ENCODE results near the gene CSRNP3. TPM values are rescaled to one million over a fixed set of nuclear protein-coding genes. Genes with fewer than 3 reads are reported as not detected.

CSRNP3 gene
- 11.0 TPM for polyA plus RNA-seq (ENCODE audit: insufficient read length)
- long read RNA-seq, donor 1, partial matches to known transcripts, result 0 of 2 reads
- long read RNA-seq, donor 1, other reads (novel, unspliced or antisense), result 0 of 2 reads
- long read RNA-seq, donor 2, partial matches to known transcripts, result 0 of 3 reads
- long read RNA-seq, donor 2, other reads (novel, unspliced or antisense), result 0 of 3 reads
- long read RNA-seq, donor 3, partial matches to known transcripts, result 0 of 1 reads
- long read RNA-seq, donor 3, other reads (novel, unspliced or antisense), result 0 of 1 reads
- long read RNA-seq, donor 4, partial matches to known transcripts, result 0 of 1 reads
- long read RNA-seq, donor 4, other reads (novel, unspliced or antisense), result 0 of 1 reads
- long read RNA-seq, donor 5, partial matches to known transcripts, result 0 of 3 reads
- long read RNA-seq, donor 5, other reads (novel, unspliced or antisense), result 0 of 3 reads
- long read RNA-seq, donor 6, partial matches to known transcripts, result 0 of 1 reads
- long read RNA-seq, donor 6, other reads (novel, unspliced or antisense), result 0 of 1 reads
- long read RNA-seq, donor 7, partial matches to known transcripts, result 0 of 2 reads
- long read RNA-seq, donor 7, other reads (novel, unspliced or antisense), result 0 of 2 reads
- long read RNA-seq, donor 8, partial matches to known transcripts, result 0 of 2 reads
- long read RNA-seq, donor 8, other reads (novel, unspliced or antisense), result 0 of 2 reads

GRCh38 chr2:165469417-165469816, at the start of gene CSRNP3:
TSS of gene CSRNP3 (plus strand) at chr2:165469698. CDS start at chr2:165595066, 125,368 bp downstream.
- DNase-seq, result peak; percentile 88

- DNase-seq, result no peak
These were observed 49.3 kb upstream of the CSRNP3 start for GRCh38 chr2:165420231-165420630.

GRCh38 chr2:165423081-165423480, 46.4 kb upstream of the CSRNP3 start:
- DNase-seq, result no peak

- no peak for DNase-seq
These were observed 43.9 kb upstream of the CSRNP3 start for GRCh38 chr2:165425556-165425955.

GRCh38 chr2:165427686-165428085, 41.8 kb upstream of the CSRNP3 start:
- DNase-seq, result no peak

GRCh38 chr2:165428926-165429325, 40.6 kb upstream of the CSRNP3 start:
- DNase-seq, result no peak

GRCh38 chr2:165431014-165431413, 38.5 kb upstream of the CSRNP3 start:
- no peak for DNase-seq

- DNase-seq, result no peak
These were observed 37.1 kb upstream of the CSRNP3 start for GRCh38 chr2:165432234-165432966.

GRCh38 chr2:165434865-165435496, 34.5 kb upstream of the CSRNP3 start:
- peak; percentile 79 for DNase-seq

- no peak for DNase-seq
These were observed 33.9 kb upstream of the CSRNP3 start for GRCh38 chr2:165435611-165436010.

- no peak for DNase-seq
These were observed 32.9 kb upstream of the CSRNP3 start for GRCh38 chr2:165436559-165436958.

GRCh38 chr2:165440367-165440766, 29.1 kb upstream of the CSRNP3 start:
- peak; percentile 66 for DNase-seq

- DNase-seq, result no peak
These were observed 26.0 kb upstream of the CSRNP3 start for GRCh38 chr2:165443511-165443910.

- DNase-seq, result no peak
These were observed 21.1 kb upstream of the CSRNP3 start for GRCh38 chr2:165448406-165448805.

GRCh38 chr2:165450156-165450555, 19.3 kb upstream of the CSRNP3 start:
- DNase-seq, result no peak

- no peak for DNase-seq
These were observed 17.2 kb upstream of the CSRNP3 start for GRCh38 chr2:165452327-165452726.

GRCh38 chr2:165453561-165454094, 15.9 kb upstream of the CSRNP3 start:
- DNase-seq, result no peak

- DNase-seq, result no peak
These were observed 14.6 kb upstream of the CSRNP3 start for GRCh38 chr2:165454905-165455304.

GRCh38 chr2:165456027-165456426, 13.5 kb upstream of the CSRNP3 start:
- DNase-seq, result no peak

GRCh38 chr2:165462443-165462842, 7.1 kb upstream of the CSRNP3 start:
- no peak for DNase-seq

- DNase-seq, result no peak
These were observed 3.1 kb upstream of the CSRNP3 start for GRCh38 chr2:165466386-165466785.

GRCh38 chr2:165467921-165468320, 1.6 kb upstream of the CSRNP3 start:
- DNase-seq, result no peak

Measured in left kidney (tissue), 8 donors.